Caco-2 (cell line): ENCODE data around the gene SLC31A2. TPM values are rescaled to one million over a fixed set of nuclear protein-coding genes. Genes with fewer than 3 reads are reported as not detected.
"Not testable (repeated sequence)": the region's sequence is repeated elsewhere in the genome, so short reads cannot be mapped to it uniquely, and the experiment has no call there.

Source experiments
- BruUV-seq: library from RNA; stranded (reverse); fragments of 400-500 nt; replicated peaks from 2 replicates; lab custom pipeline; 2021; lab: Mats Ljungman, UMichigan
- CTCF ChIA-PET: fragments of 300-600 bp; sonication (Branson Sonifier 250); formaldehyde crosslinking; loops from one replicate; lab custom pipeline; 2022; ENCODE audit warnings: antibody characterized with exemption; lab: Charles Lee
- POLR2A ChIA-PET: fragments of 300-600 bp; sonication (Branson Sonifier 250); formaldehyde crosslinking; loops from one replicate; lab custom pipeline; 2022; ENCODE audit warnings: antibody characterized with exemption; lab: Charles Lee
- DNase-seq, 2 experiments: peaks; one replicate each; pipeline versions ENCODE4 v3.0.0 to v3.0.0-alpha.2; 2020 to 2022
- H3K27me3 ChIP-seq: replicated peaks from 2 replicates; pipeline ENCODE4 v1.6.0; 2011; ENCODE audit warnings: low read length; ENCODE audit not compliant: control insufficient read depth, insufficient read depth
- H3K36me3 ChIP-seq: 2 replicates; pipeline ENCODE4 v1.5.1; 2011; ENCODE audit warnings: low read length; ENCODE audit not compliant: control insufficient read depth, insufficient read depth
- H3K4me1 ChIP-seq: fragments of 250-450 bp; sonication (Bioruptor Pico); 2 replicates; pipeline ENCODE4 v1.5.1; 2020; ENCODE audit warnings: mild to moderate bottlenecking
- H3K4me3 ChIP-seq: 2 replicates; pipeline ENCODE4 v1.5.1; 2011; ENCODE audit warnings: low read depth, mild to moderate bottlenecking, control low read depth, low read length
- H3K9me3 ChIP-seq: fragments of 250-450 bp; sonication (Bioruptor Pico); 2 replicates; pipeline ENCODE4 v1.5.1; 2020; ENCODE audit warnings: mild to moderate bottlenecking, moderate library complexity
- H3K27ac Mint-ChIP-seq: one replicate; pipeline ENCODE4 v1.8.0; 2022; ENCODE audit warnings: mixed read lengths; ENCODE audit not compliant: unreplicated experiment
- H3K27me3 Mint-ChIP-seq: one replicate; pipeline ENCODE4 v1.8.0; 2022; ENCODE audit warnings: mixed read lengths; ENCODE audit not compliant: insufficient read depth, unreplicated experiment
- H3K36me3 Mint-ChIP-seq: one replicate; pipeline ENCODE4 v1.8.0; 2022; ENCODE audit warnings: mild to moderate bottlenecking, mixed read lengths; ENCODE audit not compliant: insufficient read depth, unreplicated experiment
- H3K4me1 Mint-ChIP-seq: one replicate; pipeline ENCODE4 v1.8.0; 2022; ENCODE audit warnings: low read depth, mixed read lengths; ENCODE audit not compliant: unreplicated experiment
- H3K4me3 Mint-ChIP-seq: one replicate; pipeline ENCODE4 v1.8.0; 2022; ENCODE audit warnings: mild to moderate bottlenecking, moderate library complexity, mixed read lengths; ENCODE audit not compliant: unreplicated experiment
- H3K9me3 Mint-ChIP-seq: one replicate; pipeline ENCODE4 v1.8.0; 2022; ENCODE audit warnings: mixed read lengths; ENCODE audit not compliant: unreplicated experiment
- intact Hi-C: fragments of 100-400 bp; cut with micrococcal nuclease; formaldehyde crosslinking; loops from one replicate; pipeline ENCODE4 v1.10.0; 2022; ENCODE audit not compliant: unreplicated experiment
- total RNA-seq: library from RNA; stranded (reverse); gene quantifications from 2 replicates; pipeline ENCODE4 v1.2.3, GENCODE V29; 2022
- TF ChIP-seq, protein P1 (sequence below), 2 experiments: fragments of 200-600 bp in 1 of 2; IDR thresholded peaks; 1 replicate in 1 of 2; 2 replicates in 1 of 2; pipeline versions ENCODE4 v1.5.1 to v1.8.0; 2011 to 2022; ENCODE audit warnings: antibody characterized with exemption in 1 of 2, control low read depth in 1 of 2, inconsistent platforms in 1 of 2, low read depth in 1 of 2, low read length in 1 of 2, mild to moderate bottlenecking in 1 of 2, moderate library complexity in 1 of 2; ENCODE audit not compliant: insufficient read depth in 1 of 2, severe bottlenecking in 1 of 2, unreplicated experiment in 1 of 2

SLC31A2 gene
- total RNA-seq, 1 experiment from 2014 or later = 5.1 TPM

DNA sequence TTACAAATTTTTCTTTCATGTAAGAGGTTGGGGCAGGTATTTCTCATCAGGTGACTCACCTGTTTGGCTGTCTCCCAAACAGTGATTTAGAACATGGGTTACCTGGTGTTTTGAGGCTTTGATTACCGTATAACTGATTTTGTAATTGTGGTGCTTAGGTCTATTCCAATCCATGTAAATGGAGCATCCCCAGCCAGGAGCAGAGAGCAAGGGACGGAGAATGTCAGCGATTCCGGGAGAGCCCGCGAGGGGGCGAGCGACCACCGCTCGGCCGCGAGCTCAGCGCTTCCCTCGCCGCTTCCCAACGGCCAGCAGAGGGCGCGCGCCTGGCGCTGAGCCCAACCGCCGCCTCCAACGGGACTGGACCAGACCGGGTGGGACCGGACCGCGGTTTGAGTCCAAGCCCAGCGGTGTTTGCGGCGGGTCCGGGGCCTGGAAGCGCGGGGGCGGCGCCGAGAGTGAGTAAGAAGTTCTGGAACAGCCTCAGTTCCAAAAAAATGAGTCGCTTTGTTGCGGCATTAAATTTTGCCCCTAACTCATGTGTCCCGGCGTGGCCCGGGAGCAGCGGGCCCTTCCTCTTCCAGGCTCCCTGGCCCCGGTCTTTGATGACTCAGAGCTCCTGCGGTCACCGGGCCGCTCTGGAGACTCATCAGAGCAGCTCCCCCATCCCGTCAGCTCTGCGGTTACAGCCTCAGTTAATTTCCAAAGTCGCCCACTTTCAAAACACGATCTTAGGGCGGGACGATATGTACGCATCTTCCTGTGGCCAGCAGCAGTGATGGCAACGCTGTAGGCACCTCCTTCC lies 37.9 kb upstream of the SLC31A2 start:
- H3K9me3 ChIP-seq, H3K4me3 ChIP-seq, H3K4me1 Mint-ChIP-seq, BruUV-seq, H3K27me3 ChIP-seq, H3K9me3 Mint-ChIP-seq, POLR2A ChIA-PET, H3K4me1 ChIP-seq, H3K27me3 Mint-ChIP-seq, H3K36me3 ChIP-seq, H3K27ac Mint-ChIP-seq, H3K36me3 Mint-ChIP-seq: not testable (repeated sequence)
- intact Hi-C loops = loop anchor here (5.0 kb wide), 1 partner anchor 186 kb away; no protein-coding TSS in a partner anchor
- CTCF ChIA-PET = interaction anchor here (0.6 to 0.9 kb wide), 4 partner anchors 38 to 190 kb away, joined by 3 read pairs; partner anchors contain the start of gene SLC31A2
- peak in 1 of 2 experiments; percentile 8 for DNase-seq
- TF ChIP-seq, protein P1, sequence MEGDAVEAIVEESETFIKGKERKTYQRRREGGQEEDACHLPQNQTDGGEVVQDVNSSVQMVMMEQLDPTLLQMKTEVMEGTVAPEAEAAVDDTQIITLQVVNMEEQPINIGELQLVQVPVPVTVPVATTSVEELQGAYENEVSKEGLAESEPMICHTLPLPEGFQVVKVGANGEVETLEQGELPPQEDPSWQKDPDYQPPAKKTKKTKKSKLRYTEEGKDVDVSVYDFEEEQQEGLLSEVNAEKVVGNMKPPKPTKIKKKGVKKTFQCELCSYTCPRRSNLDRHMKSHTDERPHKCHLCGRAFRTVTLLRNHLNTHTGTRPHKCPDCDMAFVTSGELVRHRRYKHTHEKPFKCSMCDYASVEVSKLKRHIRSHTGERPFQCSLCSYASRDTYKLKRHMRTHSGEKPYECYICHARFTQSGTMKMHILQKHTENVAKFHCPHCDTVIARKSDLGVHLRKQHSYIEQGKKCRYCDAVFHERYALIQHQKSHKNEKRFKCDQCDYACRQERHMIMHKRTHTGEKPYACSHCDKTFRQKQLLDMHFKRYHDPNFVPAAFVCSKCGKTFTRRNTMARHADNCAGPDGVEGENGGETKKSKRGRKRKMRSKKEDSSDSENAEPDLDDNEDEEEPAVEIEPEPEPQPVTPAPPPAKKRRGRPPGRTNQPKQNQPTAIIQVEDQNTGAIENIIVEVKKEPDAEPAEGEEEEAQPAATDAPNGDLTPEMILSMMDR (IDR thresholded peaks at IDR 0.05; ENCODE audit: insufficient read depth in 1 of 2, low read depth in 1 of 2, low read length in 1 of 2, severe bottlenecking in 1 of 2, unreplicated experiment in 1 of 2) = peak in 1 of 2 experiments; percentile 25
- H3K4me3 Mint-ChIP-seq = peak overlapping the region; percentile 47

DNA sequence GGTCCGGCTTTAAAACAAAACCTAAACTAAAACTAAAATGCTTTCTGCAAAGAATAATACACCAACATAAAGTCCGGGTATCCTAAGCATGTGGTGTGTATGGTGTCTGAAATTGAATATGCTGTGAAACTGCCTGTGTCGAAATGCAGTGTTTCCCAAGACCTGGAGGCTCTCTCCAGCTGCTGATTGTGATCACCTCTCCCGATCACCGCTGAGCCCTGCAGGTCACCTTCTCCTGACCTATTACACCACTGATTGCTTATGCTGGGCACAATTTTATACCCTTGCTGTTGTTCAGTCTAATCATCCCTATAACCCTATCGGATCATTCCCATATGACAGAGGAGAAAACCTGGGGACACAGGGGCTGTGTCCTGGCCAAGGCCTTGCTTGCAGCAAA lies 32.0 kb upstream of the SLC31A2 start:
- CTCF ChIA-PET, H3K27me3 ChIP-seq: not testable (repeated sequence)

DNA sequence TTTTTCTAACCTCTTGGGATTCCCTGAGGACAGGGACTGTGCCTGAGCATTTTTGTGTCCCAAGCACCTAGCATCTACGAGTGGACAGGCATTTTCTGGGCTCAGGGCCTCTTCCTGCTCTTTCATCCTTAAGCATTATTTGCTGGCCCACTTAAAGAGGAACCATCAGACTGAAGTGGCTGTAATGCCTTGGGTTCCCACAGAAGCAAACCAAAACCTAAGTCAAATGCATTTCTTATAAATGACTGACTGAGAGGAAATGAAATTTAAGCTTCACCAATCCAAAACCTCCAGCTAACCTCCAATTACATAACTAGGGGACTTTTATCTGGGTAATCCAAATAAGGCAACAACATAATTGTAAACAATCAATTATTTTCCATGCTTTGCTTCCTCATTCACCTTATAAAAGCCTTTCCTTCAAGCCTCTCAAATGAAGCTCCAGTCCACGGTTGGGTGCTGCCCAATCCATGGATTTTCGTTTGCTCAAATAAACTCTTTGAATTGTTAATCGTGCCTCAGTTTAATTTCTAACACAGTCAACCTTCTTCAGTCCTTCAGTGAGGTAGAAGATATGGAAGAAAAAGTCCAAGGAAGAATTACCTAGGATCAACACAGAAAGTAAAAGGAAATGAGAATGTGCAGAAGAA lies 25.3 kb upstream of the SLC31A2 start:
- no peaks in the 10 kb centered on the region for H3K36me3 Mint-ChIP-seq
- intact Hi-C loops = loop anchor here (1.0 kb wide), 1 partner anchor 18 kb away; no protein-coding TSS in a partner anchor
- DNase-seq = no peak
- Histone ChIP-seq H3K9me3 (no peaks in the 10 kb centered on the region), H3K27me3 (no peaks in the 10 kb centered on the region), H3K36me3 (no peaks in the 10 kb centered on the region), H3K4me1 (no peaks in the 10 kb centered on the region), H3K4me3 (no peak overlapping the region)
- POLR2A ChIA-PET = no interaction called here
- H3K4me3 Mint-ChIP-seq = no peak overlapping the region
- H3K27ac Mint-ChIP-seq = no peak overlapping the region
- CTCF ChIA-PET = no interaction called here
- BruUV-seq = no TSS peak
- H3K9me3 Mint-ChIP-seq = no peaks in the 10 kb centered on the region
- TF ChIP-seq, protein P1 (IDR thresholded peaks at IDR 0.05; ENCODE audit: insufficient read depth in 1 of 2, low read depth in 1 of 2, low read length in 1 of 2, severe bottlenecking in 1 of 2, unreplicated experiment in 1 of 2) = no peak
- no peaks in the 10 kb centered on the region for H3K4me1 Mint-ChIP-seq
- H3K27me3 Mint-ChIP-seq = peaks cover 14% of the 10 kb centered on the region

More for the DNA sequence above, 32.0 kb upstream of the SLC31A2 start:
- H3K4me1 ChIP-seq, POLR2A ChIA-PET, H3K4me3 Mint-ChIP-seq, DNase-seq, H3K4me1 Mint-ChIP-seq, H3K9me3 ChIP-seq, H3K36me3 ChIP-seq, H3K27ac Mint-ChIP-seq, intact Hi-C loops, H3K27me3 Mint-ChIP-seq, H3K36me3 Mint-ChIP-seq, H3K4me3 ChIP-seq, H3K9me3 Mint-ChIP-seq, BruUV-seq: not testable (repeated sequence)
